WTC11 (cell line): Measurements from ENCODE around the gene ZNF423. TPM values are rescaled to one million over a fixed set of nuclear protein-coding genes. Genes with fewer than 3 reads are reported as not detected.

ENCODE experiments used
- ATAC-seq: fragments of 200-7000 bp; cut with Tn5 transposase; 2 replicates; pipeline ENCODE4 v1.10.0; 2021; ENCODE audit warnings: mild to moderate bottlenecking, moderate library complexity
- CTCF ChIA-PET: fragments of 300-600 bp; sonication (Branson Sonifier 250); formaldehyde crosslinking; loops from one replicate; lab custom pipeline; 2021; ENCODE audit warnings: antibody characterized with exemption; lab: Charles Lee
- POLR2A ChIA-PET: fragments of 350-600 bp; sonication (Branson Sonifier 250); formaldehyde crosslinking; loops from one replicate; lab custom pipeline; 2021; ENCODE audit warnings: antibody characterized with exemption; lab: Charles Lee
- DNase-seq: peaks from one replicate; pipeline ENCODE4 v3.0.0; 2021; ENCODE audit warnings: low spot score
- H3K27ac Mint-ChIP-seq: 2 replicates; pipeline ENCODE4 v1.8.0; 2021; ENCODE audit warnings: mixed read lengths
- H3K27me3 Mint-ChIP-seq: 2 replicates; pipeline ENCODE4 v1.8.0; 2021; ENCODE audit warnings: low read depth, mild to moderate bottlenecking, moderate library complexity, mixed read lengths
- H3K36me3 Mint-ChIP-seq: 2 replicates; pipeline ENCODE4 v1.8.0; 2021; ENCODE audit warnings: mixed read lengths
- H3K4me1 Mint-ChIP-seq: 2 replicates; pipeline ENCODE4 v1.8.0; 2022; ENCODE audit warnings: mixed read lengths
- H3K4me3 Mint-ChIP-seq: 2 replicates; pipeline ENCODE4 v1.8.0; 2021; ENCODE audit warnings: mild to moderate bottlenecking, moderate library complexity, mixed read lengths
- H3K9me3 Mint-ChIP-seq: 2 replicates; pipeline ENCODE4 v1.8.0; 2021; ENCODE audit warnings: mixed read lengths
- CREM ChIP-seq: sonication (generic); formaldehyde crosslinking; IDR thresholded peaks from 2 replicates; pipeline ENCODE4 v1.8.1; 2022; ENCODE audit warnings: mild to moderate bottlenecking, missing genetic modification reagents, moderate library complexity
- FOXJ3 ChIP-seq: sonication (generic); formaldehyde crosslinking; IDR thresholded peaks from 2 replicates; pipeline ENCODE4 v1.9.0; 2021; ENCODE audit warnings: missing genetic modification reagents, mild to moderate bottlenecking, borderline replicate concordance
- FOXP1 ChIP-seq: sonication (generic); formaldehyde crosslinking; IDR thresholded peaks from 2 replicates; pipeline ENCODE4 v1.8.0; 2022; ENCODE audit warnings: missing genetic modification reagents, mild to moderate bottlenecking, moderate library complexity, borderline replicate concordance
- JAZF1 ChIP-seq: fragments of 250-450 bp; sonication (Bioruptor Pico); IDR thresholded peaks from 2 replicates; pipeline ENCODE4 v1.9.0; 2021; ENCODE audit warnings: moderate library complexity, mild to moderate bottlenecking, inconsistent platforms
- KAT7 ChIP-seq: sonication (generic); formaldehyde crosslinking; IDR thresholded peaks from 2 replicates; pipeline ENCODE4 v1.8.1; 2023; ENCODE audit warnings: missing genetic modification reagents, mild to moderate bottlenecking, borderline replicate concordance
- MLX ChIP-seq: sonication (generic); formaldehyde crosslinking; IDR thresholded peaks from 2 replicates; pipeline ENCODE4 v1.8.1; 2023; ENCODE audit warnings: mild to moderate bottlenecking, missing genetic modification reagents, moderate library complexity
- NFYB ChIP-seq: sonication (generic); formaldehyde crosslinking; conservative IDR thresholded peaks from 2 replicates; pipeline ENCODE4 v1.8.0; 2022; ENCODE audit warnings: low read depth, missing genetic modification reagents
- SOX15 ChIP-seq: fragments of 250-450 bp; sonication (Bioruptor Pico); IDR thresholded peaks from 2 replicates; pipeline ENCODE4 v1.9.0; 2021; ENCODE audit warnings: mild to moderate bottlenecking
- TEAD1 ChIP-seq: sonication (generic); formaldehyde crosslinking; IDR thresholded peaks from 2 replicates; pipeline ENCODE4 v1.8.0; 2022; ENCODE audit warnings: mild to moderate bottlenecking, missing genetic modification reagents
- ZNF121 ChIP-seq: sonication (generic); formaldehyde crosslinking; IDR thresholded peaks from 2 replicates; pipeline ENCODE4 v1.8.0; 2023; ENCODE audit warnings: missing genetic modification reagents
- ZNF219 ChIP-seq: sonication (generic); formaldehyde crosslinking; IDR thresholded peaks from 2 replicates; pipeline ENCODE4 v1.8.0; 2023; ENCODE audit warnings: missing genetic modification reagents, mild to moderate bottlenecking, borderline replicate concordance
- ZNF263 ChIP-seq: sonication (generic); formaldehyde crosslinking; IDR thresholded peaks from 2 replicates; pipeline ENCODE4 v1.8.1; 2022; ENCODE audit warnings: low read depth, mild to moderate bottlenecking, moderate library complexity, missing genetic modification reagents
- ZNF423 ChIP-seq: fragments of 250-450 bp; sonication (Bioruptor Pico); IDR thresholded peaks from 2 replicates; pipeline ENCODE4 v2.1.2; 2022; ENCODE audit warnings: mild to moderate bottlenecking, moderate library complexity
- ZSCAN18 ChIP-seq: fragments of 250-450 bp; sonication (Bioruptor Pico); IDR thresholded peaks from 2 replicates; pipeline ENCODE4 v2.1.2; 2022; ENCODE audit warnings: mild to moderate bottlenecking, moderate library complexity
- total RNA-seq: library from RNA; stranded (reverse); gene quantifications from 3 replicates; pipeline ENCODE4 v1.2.3, GENCODE V29; 2021
- TF ChIP-seq, protein P1 (sequence below): sonication (generic); formaldehyde crosslinking; IDR thresholded peaks from 2 replicates; pipeline ENCODE4 v1.8.0; 2023; ENCODE audit warnings: missing genetic modification reagents, mild to moderate bottlenecking, borderline replicate concordance

The ZNF423 gene
- total RNA-seq, 1 experiment from 2014 or later: 38.8 TPM

GRCh38 chr16:49848530-49848929 lies 7.4 kb downstream of the ZNF423 start:
- CTCF ChIA-PET: no interaction called here
- H3K4me3 Mint-ChIP-seq: no peak overlapping the region
- H3K27ac Mint-ChIP-seq: no peak overlapping the region; the same call in 1 of the 2 replicates
- DNase-seq (no peak), ATAC-seq (no peak)
- H3K9me3 Mint-ChIP-seq: no peaks in the 10 kb centered on the region
- H3K4me1 Mint-ChIP-seq: peaks cover 89% of the 10 kb centered on the region
- no peaks in the 10 kb centered on the region for H3K36me3 Mint-ChIP-seq
- H3K27me3 Mint-ChIP-seq: no peaks in the 10 kb centered on the region
- POLR2A ChIA-PET: no interaction called here
- TF ChIP-seq NFYB (CRISPR knock-in tag): no peak
- TF ChIP-seq MLX: no peak
- TF ChIP-seq SOX15: no peak
- no peak for TF ChIP-seq JAZF1 (CRISPR knock-in tag)

DNA sequence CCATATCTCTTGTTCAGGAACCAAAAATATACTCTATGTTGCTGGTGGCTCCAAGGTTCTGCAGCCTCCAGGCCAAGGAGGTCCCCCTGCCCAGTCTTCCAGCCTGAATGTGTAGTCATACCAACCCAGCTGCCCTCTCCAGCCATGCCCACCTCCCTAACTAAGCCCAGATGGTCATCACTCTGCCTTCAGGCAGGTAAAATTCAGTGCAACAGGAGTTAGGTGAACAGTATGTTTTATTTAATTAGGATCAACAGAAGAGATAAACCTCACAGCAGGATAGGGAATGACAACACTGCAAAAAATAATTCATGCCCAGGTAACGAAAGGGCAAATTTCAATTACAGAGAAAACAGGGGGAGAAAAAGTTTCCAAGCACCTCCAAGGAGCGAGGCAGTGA lies 9.1 kb downstream of the ZNF423 start:
- CTCF ChIA-PET: interaction anchor here (0.7 to 1.7 kb wide), 5 partner anchors 11 to 254 kb away, joined by 3 to 11 read pairs (median 5); no protein-coding TSS in a partner anchor
- H3K27ac Mint-ChIP-seq: peak overlapping the region; percentile 67; the same call in 1 of the 2 replicates
- no peaks in the 10 kb centered on the region for H3K36me3 Mint-ChIP-seq
- peaks cover 85% of the 10 kb centered on the region for H3K4me1 Mint-ChIP-seq
- POLR2A ChIA-PET: no interaction called here
- DNase-seq (no peak), ATAC-seq (no peak)
- H3K4me3 Mint-ChIP-seq: no peak overlapping the region
- no peaks in the 10 kb centered on the region for H3K9me3 Mint-ChIP-seq
- no peak for TF ChIP-seq ZNF121 (CRISPR knock-in tag)
- no peak for TF ChIP-seq FOXP1 (CRISPR knock-in tag)
- TF ChIP-seq TEAD1 (CRISPR knock-in tag): no peak
- no peak for TF ChIP-seq SOX15
- TF ChIP-seq ZNF423 (CRISPR knock-in tag): no peak
- TF ChIP-seq ZNF263 (CRISPR knock-in tag): no peak
- TF ChIP-seq ZNF219: no peak
- TF ChIP-seq FOXJ3: no peak
- TF ChIP-seq, protein P1, sequence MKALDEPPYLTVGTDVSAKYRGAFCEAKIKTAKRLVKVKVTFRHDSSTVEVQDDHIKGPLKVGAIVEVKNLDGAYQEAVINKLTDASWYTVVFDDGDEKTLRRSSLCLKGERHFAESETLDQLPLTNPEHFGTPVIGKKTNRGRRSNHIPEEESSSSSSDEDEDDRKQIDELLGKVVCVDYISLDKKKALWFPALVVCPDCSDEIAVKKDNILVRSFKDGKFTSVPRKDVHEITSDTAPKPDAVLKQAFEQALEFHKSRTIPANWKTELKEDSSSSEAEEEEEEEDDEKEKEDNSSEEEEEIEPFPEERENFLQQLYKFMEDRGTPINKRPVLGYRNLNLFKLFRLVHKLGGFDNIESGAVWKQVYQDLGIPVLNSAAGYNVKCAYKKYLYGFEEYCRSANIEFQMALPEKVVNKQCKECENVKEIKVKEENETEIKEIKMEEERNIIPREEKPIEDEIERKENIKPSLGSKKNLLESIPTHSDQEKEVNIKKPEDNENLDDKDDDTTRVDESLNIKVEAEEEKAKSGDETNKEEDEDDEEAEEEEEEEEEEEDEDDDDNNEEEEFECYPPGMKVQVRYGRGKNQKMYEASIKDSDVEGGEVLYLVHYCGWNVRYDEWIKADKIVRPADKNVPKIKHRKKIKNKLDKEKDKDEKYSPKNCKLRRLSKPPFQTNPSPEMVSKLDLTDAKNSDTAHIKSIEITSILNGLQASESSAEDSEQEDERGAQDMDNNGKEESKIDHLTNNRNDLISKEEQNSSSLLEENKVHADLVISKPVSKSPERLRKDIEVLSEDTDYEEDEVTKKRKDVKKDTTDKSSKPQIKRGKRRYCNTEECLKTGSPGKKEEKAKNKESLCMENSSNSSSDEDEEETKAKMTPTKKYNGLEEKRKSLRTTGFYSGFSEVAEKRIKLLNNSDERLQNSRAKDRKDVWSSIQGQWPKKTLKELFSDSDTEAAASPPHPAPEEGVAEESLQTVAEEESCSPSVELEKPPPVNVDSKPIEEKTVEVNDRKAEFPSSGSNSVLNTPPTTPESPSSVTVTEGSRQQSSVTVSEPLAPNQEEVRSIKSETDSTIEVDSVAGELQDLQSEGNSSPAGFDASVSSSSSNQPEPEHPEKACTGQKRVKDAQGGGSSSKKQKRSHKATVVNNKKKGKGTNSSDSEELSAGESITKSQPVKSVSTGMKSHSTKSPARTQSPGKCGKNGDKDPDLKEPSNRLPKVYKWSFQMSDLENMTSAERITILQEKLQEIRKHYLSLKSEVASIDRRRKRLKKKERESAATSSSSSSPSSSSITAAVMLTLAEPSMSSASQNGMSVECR: no peak
- no peak for TF ChIP-seq CREM
- TF ChIP-seq KAT7: no peak
- H3K27me3 Mint-ChIP-seq: no peaks in the 10 kb centered on the region

DNA sequence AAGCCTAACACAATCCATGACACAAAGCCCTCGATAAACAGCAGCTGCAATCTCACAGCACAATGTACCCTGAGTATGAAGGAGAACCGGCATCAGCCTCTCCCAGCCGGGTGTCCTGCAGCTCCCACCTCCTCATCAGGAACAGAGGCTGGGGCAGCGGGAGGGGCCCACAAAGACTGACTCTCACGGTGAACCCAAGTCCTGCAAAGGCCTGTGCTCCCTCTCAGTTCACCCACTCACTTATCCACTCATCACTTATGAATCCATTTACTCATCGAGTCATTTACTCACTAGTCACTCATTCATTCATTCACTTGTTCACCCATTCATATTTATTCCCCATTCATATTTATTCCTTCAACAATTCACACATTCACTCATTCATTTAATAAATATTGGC lies 11.6 kb downstream of the ZNF423 start:
- Mint-ChIP-seq H3K27ac (peak overlapping the region; percentile 59), H3K9me3 (no peaks in the 10 kb centered on the region), H3K4me1 (peaks cover 83% of the 10 kb centered on the region), H3K27me3 (no peaks in the 10 kb centered on the region), H3K4me3 (no peak overlapping the region), H3K36me3 (no peaks in the 10 kb centered on the region)
- DNase-seq (no peak), ATAC-seq (peak; percentile 25; the same call in 1 of the 2 replicates)
- TF ChIP-seq ZSCAN18 (CRISPR knock-in tag): no peak
- ChIA-PET CTCF (interaction anchor here (0.7 to 1.6 kb wide), 2 partner anchors 13 to 822 kb away, joined by 3 to 10 read pairs; no protein-coding TSS in a partner anchor), POLR2A (interaction anchor here (0.5 to 0.7 kb wide), 2 partner anchors 54 to 176 kb away, joined by 3 read pairs; no protein-coding TSS in a partner anchor)
